Duodenal mucosa (tissue), 2 donors: ENCODE results near the gene TTLL6.
A peak's percentile ranks its signal among the peaks of the same experiment; 100 is the strongest.

Experiments
- H3K27ac ChIP-seq: one replicate; pipeline ENCODE4 v1.7.0; 2013; ENCODE audit warnings: low read depth, low read length
- H3K27me3 ChIP-seq, 2 donors: one replicate each; pipeline ENCODE4 v1.7.0; 2013; ENCODE audit warnings: low read length in 2 of 2, control low read depth in 1 of 2; ENCODE audit not compliant: insufficient read depth in 2 of 2, control insufficient read depth in 1 of 2
- H3K36me3 ChIP-seq, 2 donors: one replicate each; pipeline ENCODE4 v1.7.0; 2013; ENCODE audit warnings: low read length in 2 of 2, control low read depth in 1 of 2; ENCODE audit not compliant: insufficient read depth in 2 of 2, control insufficient read depth in 1 of 2
- H3K4me1 ChIP-seq, 2 donors: one replicate each; pipeline ENCODE4 v1.7.0; 2013; ENCODE audit warnings: low read length in 2 of 2, control low read depth in 1 of 2; ENCODE audit not compliant: insufficient read depth in 2 of 2, control insufficient read depth in 1 of 2
- H3K4me3 ChIP-seq, 2 donors: one replicate each; pipeline ENCODE4 v1.7.0; 2013; ENCODE audit warnings: low read length in 2 of 2, low read depth in 1 of 2
- H3K9ac ChIP-seq, 2 donors: one replicate each; pipeline ENCODE4 v1.7.0; 2013; ENCODE audit warnings: low read length in 2 of 2, low read depth in 1 of 2
- H3K9me3 ChIP-seq, 2 donors: one replicate each; pipeline ENCODE4 v1.7.0; 2013; ENCODE audit warnings: low read length in 2 of 2, control low read depth in 1 of 2; ENCODE audit not compliant: control insufficient read depth in 1 of 2

TTLL6 gene

GRCh38 chr17:48724251-48725003, 92.6 kb downstream of the TTLL6 start:
- Histone ChIP-seq H3K9ac (no peak overlapping the region), H3K27me3 (peaks cover 93 to 94% of the 10 kb centered on the region in 2 donors), H3K36me3 (no peaks in the 10 kb centered on the region), H3K27ac (no peak overlapping the region), H3K9me3 (no peaks in the 10 kb centered on the region), H3K4me3 (peak overlapping the region; percentile 16 to 33), H3K4me1 (peaks cover 30 to 34% of the 10 kb centered on the region in 2 donors)

- H3K4me1 ChIP-seq = peaks cover 30 to 37% of the 10 kb centered on the region in 2 donors
- no peak overlapping the region for H3K27ac ChIP-seq
These were observed 93.4 kb downstream of the TTLL6 start for GRCh38 chr17:48723423-48724250.

GRCh38 chr17:48722915-48723422, 94.1 kb downstream of the TTLL6 start, which contains the start of gene PRAC2:
TSS of gene PRAC2 (plus strand) at chr17:48723185. CDS start at chr17:48724411, 1,226 bp downstream.
- Histone ChIP-seq H3K27me3 (peaks cover 94 to 95% of the 10 kb centered on the region in 2 donors), H3K9ac (no peak within 1 kb of the TSS)

More at GRCh38 chr17:48723423-48724250, 93.4 kb downstream of the TTLL6 start:
- Histone ChIP-seq H3K4me3 (peak overlapping the region; percentile 40 to 53), H3K9ac (no peak overlapping the region), H3K9me3 (no peaks in the 10 kb centered on the region), H3K36me3 (no peaks in the 10 kb centered on the region), H3K27me3 (peaks cover 94 to 96% of the 10 kb centered on the region in 2 donors)

GRCh38 chr17:48722201-48722907, 94.7 kb downstream of the TTLL6 start, which contains the start of gene PRAC1:
TSS of gene PRAC1 (minus strand) at chr17:48722518. CDS start at chr17:48722392, 126 bp downstream.
- no peak within 1 kb of the TSS for H3K27ac ChIP-seq
- H3K9me3 ChIP-seq = no peaks in the 10 kb centered on the region
- H3K27me3 ChIP-seq = peaks cover 94% of the 10 kb centered on the region in 2 donors
- peak within 1 kb of the TSS in 1 of 2 donors; percentile 53 for H3K4me3 ChIP-seq
- H3K9ac ChIP-seq = no peak within 1 kb of the TSS
- peaks cover 30 to 35% of the 10 kb centered on the region in 2 donors for H3K4me1 ChIP-seq
- no peaks in the 10 kb centered on the region for H3K36me3 ChIP-seq

More at GRCh38 chr17:48722915-48723422, 94.1 kb downstream of the TTLL6 start, which contains the start of gene PRAC2:
- Histone ChIP-seq H3K36me3 (no peaks in the 10 kb centered on the region), H3K4me1 (peaks cover 30 to 35% of the 10 kb centered on the region in 2 donors), H3K27ac (no peak within 1 kb of the TSS), H3K4me3 (peak within 1 kb of the TSS; percentile 40 to 53), H3K9me3 (no peaks in the 10 kb centered on the region)

- Histone ChIP-seq H3K27me3 (peaks cover 91% of the 10 kb centered on the region in 2 donors), H3K36me3 (no peaks in the 10 kb centered on the region), H3K9ac (no peak overlapping the region), H3K9me3 (no peaks in the 10 kb centered on the region), H3K4me1 (peaks cover 27 to 30% of the 10 kb centered on the region in 2 donors), H3K4me3 (no peak overlapping the region), H3K27ac (no peak overlapping the region)
These were observed 96.0 kb downstream of the TTLL6 start for GRCh38 chr17:48721009-48721402.

GRCh38 chr17:48720266-48721008, 96.6 kb downstream of the TTLL6 start:
- Histone ChIP-seq H3K9ac (no peak overlapping the region), H3K4me1 (peaks cover 26 to 27% of the 10 kb centered on the region in 2 donors), H3K27me3 (peaks cover 87 to 88% of the 10 kb centered on the region in 2 donors), H3K27ac (no peak overlapping the region), H3K9me3 (no peaks in the 10 kb centered on the region), H3K36me3 (no peaks in the 10 kb centered on the region), H3K4me3 (no peak overlapping the region)

- H3K4me1 ChIP-seq = peaks cover 21% of the 10 kb centered on the region in 2 donors
- no peak overlapping the region for H3K9ac ChIP-seq
- peaks cover 80 to 85% of the 10 kb centered on the region in 2 donors for H3K27me3 ChIP-seq
- H3K4me3 ChIP-seq = no peak overlapping the region
- H3K36me3 ChIP-seq = no peaks in the 10 kb centered on the region
- H3K9me3 ChIP-seq = no peaks in the 10 kb centered on the region
- H3K27ac ChIP-seq = no peak overlapping the region
These were observed 97.3 kb downstream of the TTLL6 start for GRCh38 chr17:48719642-48720265.

- Histone ChIP-seq H3K4me3 (no peak overlapping the region), H3K27me3 (peaks cover 73 to 78% of the 10 kb centered on the region in 2 donors), H3K27ac (no peak overlapping the region), H3K9ac (no peak overlapping the region), H3K4me1 (peaks cover 15 to 18% of the 10 kb centered on the region in 2 donors), H3K36me3 (no peaks in the 10 kb centered on the region), H3K9me3 (no peaks in the 10 kb centered on the region)
These were observed 98.0 kb downstream of the TTLL6 start for GRCh38 chr17:48718761-48719641.
